ENCODE measurements around the gene TMEM213.
"Not testable (repeated sequence)": the region's sequence is repeated elsewhere in the genome, so short reads cannot be mapped to it uniquely, and the experiment has no call there.

TMEM213 gene

GRCh38 chr7:138768241-138768640 is 29.6 kb upstream of the TMEM213 start:
- Histone ChIP-seq H3K36me3 (ENCODE audit: control insufficient read depth in 1 of 2, insufficient read depth in 2 of 2, low read length in 2 of 2) (no peaks in the 10 kb centered on the region), H3K9me3 (ENCODE audit: control insufficient read depth in 1 of 2, low read length in 2 of 2) (no peaks in the 10 kb centered on the region), H3K4me3 (ENCODE audit: low read depth in 1 of 2, low read length in 2 of 2) (no peak overlapping the region), H3K27me3 (ENCODE audit: low read depth, low read length) (no peaks in the 10 kb centered on the region), H3K4me1 (ENCODE audit: control insufficient read depth in 1 of 2, insufficient read depth in 2 of 2, low read length in 2 of 2) (no peaks in the 10 kb centered on the region), H3K27ac (ENCODE audit: low read length) (no peak overlapping the region)

- H3K27ac ChIP-seq (ENCODE audit: low read length): no peak overlapping the region
- no peaks in the 10 kb centered on the region for H3K27me3 ChIP-seq (ENCODE audit: low read depth, low read length)
- H3K4me1 ChIP-seq (ENCODE audit: control insufficient read depth in 1 of 2, insufficient read depth in 2 of 2, low read length in 2 of 2): no peaks in the 10 kb centered on the region
- H3K4me3 ChIP-seq (ENCODE audit: low read depth in 1 of 2, low read length in 2 of 2): no peak overlapping the region
- no peaks in the 10 kb centered on the region for H3K9me3 ChIP-seq (ENCODE audit: control insufficient read depth in 1 of 2, low read length in 2 of 2)
- no peaks in the 10 kb centered on the region for H3K36me3 ChIP-seq (ENCODE audit: control insufficient read depth in 1 of 2, insufficient read depth in 2 of 2, low read length in 2 of 2)
Measured at GRCh38 chr7:138770904-138771303, 26.9 kb upstream of the TMEM213 start.

DNA sequence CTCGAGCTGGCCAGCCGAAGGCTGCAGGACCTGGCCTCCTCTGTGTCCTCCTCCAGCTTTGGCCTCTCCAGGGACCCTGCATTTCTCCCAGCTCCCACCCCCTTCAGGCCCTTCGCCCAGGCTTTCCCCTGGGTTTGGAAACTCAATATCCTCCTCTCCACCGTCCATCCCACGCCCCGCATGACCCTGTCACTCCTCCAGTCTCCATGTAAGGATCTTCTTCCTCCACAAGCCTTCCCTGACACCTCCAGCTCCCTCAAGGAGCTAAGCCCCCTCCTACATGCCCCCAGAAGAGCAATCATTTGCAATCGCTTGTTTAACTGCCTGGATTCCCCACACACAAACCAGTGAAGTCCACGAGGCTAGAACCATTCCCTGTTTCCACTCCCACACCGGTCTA is 24.6 kb upstream of the TMEM213 start:
- Histone ChIP-seq H3K36me3 (ENCODE audit: control insufficient read depth in 1 of 2, insufficient read depth in 2 of 2, low read length in 2 of 2) (no peaks in the 10 kb centered on the region), H3K4me3 (ENCODE audit: low read depth in 1 of 2, low read length in 2 of 2) (no peak overlapping the region), H3K27ac (ENCODE audit: low read length) (no peak overlapping the region), H3K9me3 (ENCODE audit: control insufficient read depth in 1 of 2, low read length in 2 of 2) (no peaks in the 10 kb centered on the region), H3K4me1 (ENCODE audit: control insufficient read depth in 1 of 2, insufficient read depth in 2 of 2, low read length in 2 of 2) (no peaks in the 10 kb centered on the region), H3K27me3 (ENCODE audit: low read depth, low read length) (no peaks in the 10 kb centered on the region)

DNA sequence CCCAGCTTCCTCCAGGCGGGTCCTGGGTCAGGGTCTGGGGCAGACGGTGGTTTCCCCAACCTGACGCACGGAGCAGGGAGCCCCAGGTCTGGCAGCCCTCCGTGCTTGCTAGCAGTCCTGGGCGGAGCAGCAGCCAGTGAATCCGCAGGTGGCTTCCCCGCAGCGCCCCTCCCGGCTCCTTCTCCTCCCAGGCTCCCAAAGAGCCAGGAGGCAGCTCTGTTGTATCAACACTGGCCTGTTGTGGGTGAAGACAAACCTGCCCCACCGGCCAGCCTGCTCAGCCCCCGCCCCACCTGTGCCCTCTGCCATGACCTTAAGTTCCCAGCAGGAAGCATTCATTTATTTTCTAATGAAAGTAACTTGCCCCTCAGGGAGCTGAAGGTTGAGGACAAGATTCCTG is 24.0 kb upstream of the TMEM213 start:
- H3K36me3 ChIP-seq (ENCODE audit: control insufficient read depth in 1 of 2, insufficient read depth in 2 of 2, low read length in 2 of 2): no peaks in the 10 kb centered on the region
- H3K9me3 ChIP-seq (ENCODE audit: control insufficient read depth in 1 of 2, low read length in 2 of 2): no peaks in the 10 kb centered on the region
- H3K27me3 ChIP-seq (ENCODE audit: low read depth, low read length): no peaks in the 10 kb centered on the region
- no peak overlapping the region for H3K4me3 ChIP-seq (ENCODE audit: low read depth in 1 of 2, low read length in 2 of 2)
- H3K27ac ChIP-seq (ENCODE audit: low read length): no peak overlapping the region
- H3K4me1 ChIP-seq (ENCODE audit: control insufficient read depth in 1 of 2, insufficient read depth in 2 of 2, low read length in 2 of 2): no peaks in the 10 kb centered on the region

GRCh38 chr7:138776166-138776833 is 21.5 kb upstream of the TMEM213 start:
- Histone ChIP-seq H3K4me3 (ENCODE audit: low read depth in 1 of 2, low read length in 2 of 2) (no peak overlapping the region), H3K4me1 (ENCODE audit: control insufficient read depth in 1 of 2, insufficient read depth in 2 of 2, low read length in 2 of 2) (no peaks in the 10 kb centered on the region), H3K36me3 (ENCODE audit: control insufficient read depth in 1 of 2, insufficient read depth in 2 of 2, low read length in 2 of 2) (no peaks in the 10 kb centered on the region), H3K27ac (ENCODE audit: low read length) (no peak overlapping the region), H3K27me3 (ENCODE audit: low read depth, low read length) (no peaks in the 10 kb centered on the region), H3K9me3 (ENCODE audit: control insufficient read depth in 1 of 2, low read length in 2 of 2) (peaks cover 0 to 3% of the 10 kb centered on the region in 2 donors)

DNA sequence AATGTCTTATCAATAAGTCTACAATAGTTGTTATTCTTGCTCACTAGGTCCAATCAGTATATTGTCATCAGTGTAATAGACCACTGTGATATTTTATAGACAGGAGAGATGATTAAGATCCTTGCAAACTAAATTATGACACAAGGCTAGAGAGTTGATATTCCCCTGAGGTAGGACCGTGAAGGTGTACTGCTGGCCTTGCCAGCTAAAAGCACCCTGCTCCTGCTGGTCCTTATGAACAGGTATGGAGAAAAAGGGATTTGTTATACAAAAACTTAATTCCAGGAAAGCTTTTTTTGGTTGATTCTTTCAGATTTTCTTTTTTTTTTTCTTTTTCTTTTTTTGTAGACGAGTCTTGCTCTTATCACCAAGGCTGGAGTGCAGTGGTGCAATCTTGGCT is 16.8 kb upstream of the TMEM213 start:
- H3K4me1 ChIP-seq (ENCODE audit: control insufficient read depth in 1 of 2, insufficient read depth in 2 of 2, low read length in 2 of 2): no peaks in the 10 kb centered on the region
- H3K27me3 ChIP-seq (ENCODE audit: low read depth, low read length): no peaks in the 10 kb centered on the region
- H3K27ac ChIP-seq (ENCODE audit: low read length): no peak overlapping the region
- peaks cover 3% of the 10 kb centered on the region in 2 donors for H3K9me3 ChIP-seq (ENCODE audit: control insufficient read depth in 1 of 2, low read length in 2 of 2)
- no peak overlapping the region for H3K4me3 ChIP-seq (ENCODE audit: low read depth in 1 of 2, low read length in 2 of 2)
- no peaks in the 10 kb centered on the region for H3K36me3 ChIP-seq (ENCODE audit: control insufficient read depth in 1 of 2, insufficient read depth in 2 of 2, low read length in 2 of 2)

DNA sequence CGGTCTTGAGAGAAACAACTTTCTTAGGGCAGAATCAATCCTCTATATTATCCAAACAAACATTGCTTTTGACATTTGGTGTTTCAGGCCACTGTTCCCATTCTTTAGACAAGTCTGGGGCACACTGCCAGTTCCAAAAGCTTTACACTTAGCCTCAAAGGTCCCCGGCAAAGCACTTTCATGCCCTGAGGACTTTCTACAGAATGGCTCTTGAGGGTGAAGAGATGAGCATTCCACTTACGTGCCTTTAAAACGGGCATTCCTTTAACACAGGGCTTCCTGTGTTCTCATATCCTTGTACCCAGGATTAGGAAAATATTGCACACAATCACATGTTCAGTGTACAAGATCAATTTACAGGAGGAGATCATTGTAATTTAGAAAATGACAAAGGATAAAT is 13.1 kb upstream of the TMEM213 start:
- Histone ChIP-seq H3K27ac (ENCODE audit: low read length) (no peak overlapping the region), H3K4me1 (ENCODE audit: control insufficient read depth in 1 of 2, insufficient read depth in 2 of 2, low read length in 2 of 2) (no peaks in the 10 kb centered on the region), H3K9me3 (ENCODE audit: control insufficient read depth in 1 of 2, low read length in 2 of 2) (peaks cover 3% of the 10 kb centered on the region in 2 donors), H3K4me3 (ENCODE audit: low read depth in 1 of 2, low read length in 2 of 2) (no peak overlapping the region), H3K27me3 (ENCODE audit: low read depth, low read length) (no peaks in the 10 kb centered on the region), H3K36me3 (ENCODE audit: control insufficient read depth in 1 of 2, insufficient read depth in 2 of 2, low read length in 2 of 2) (no peaks in the 10 kb centered on the region)

- Histone ChIP-seq H3K9me3 (ENCODE audit: control insufficient read depth in 1 of 2, low read length in 2 of 2) (peaks cover 0 to 3% of the 10 kb centered on the region in 2 donors), H3K27me3 (ENCODE audit: low read depth, low read length) (no peaks in the 10 kb centered on the region), H3K4me1 (ENCODE audit: control insufficient read depth in 1 of 2, insufficient read depth in 2 of 2, low read length in 2 of 2) (no peaks in the 10 kb centered on the region), H3K27ac (ENCODE audit: low read length) (no peak overlapping the region), H3K36me3 (ENCODE audit: control insufficient read depth in 1 of 2, insufficient read depth in 2 of 2, low read length in 2 of 2) (no peaks in the 10 kb centered on the region), H3K4me3 (ENCODE audit: low read depth in 1 of 2, low read length in 2 of 2) (no peak overlapping the region)
Measured at GRCh38 chr7:138785587-138786437, 12.0 kb upstream of the TMEM213 start.

GRCh38 chr7:138796038-138796615 is 1.7 kb upstream of the TMEM213 start:
- H3K4me1 ChIP-seq (ENCODE audit: control insufficient read depth in 1 of 2, insufficient read depth in 2 of 2, low read length in 2 of 2): no peaks in the 10 kb centered on the region
- H3K27ac ChIP-seq (ENCODE audit: low read length): no peak overlapping the region
- no peak overlapping the region for H3K4me3 ChIP-seq (ENCODE audit: low read depth in 1 of 2, low read length in 2 of 2)
- H3K36me3 ChIP-seq (ENCODE audit: control insufficient read depth in 1 of 2, insufficient read depth in 2 of 2, low read length in 2 of 2): no peaks in the 10 kb centered on the region
- H3K27me3 ChIP-seq (ENCODE audit: low read depth, low read length): no peaks in the 10 kb centered on the region
- H3K9me3 ChIP-seq (ENCODE audit: control insufficient read depth in 1 of 2, low read length in 2 of 2): no peaks in the 10 kb centered on the region

- H3K27ac ChIP-seq (ENCODE audit: low read length): not testable (repeated sequence)
Measured at GRCh38 chr7:138797046-138797445, 748 bp upstream of the TMEM213 start.

DNA sequence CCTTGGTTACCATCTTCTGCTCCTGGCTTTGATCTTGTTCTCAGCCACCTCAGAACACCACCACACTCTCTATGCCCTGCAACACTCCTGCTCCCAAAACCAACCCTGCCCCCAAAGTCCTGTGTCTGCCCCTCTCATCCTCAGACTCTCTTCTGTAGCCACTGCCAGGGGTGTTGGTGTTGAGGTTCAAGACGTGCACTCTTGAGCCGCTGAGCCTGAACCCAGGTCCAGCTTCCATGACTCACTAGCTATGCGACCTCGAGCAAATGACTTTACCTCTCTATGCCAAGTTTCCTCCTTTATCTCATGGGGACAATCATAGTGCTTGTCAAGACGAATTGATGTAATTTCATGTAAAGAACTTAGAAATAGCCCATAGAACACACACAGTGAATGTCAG is 1.0 kb downstream of the TMEM213 start:
- Histone ChIP-seq H3K27ac (ENCODE audit: low read length) (no peak overlapping the region), H3K4me3 (ENCODE audit: low read depth in 1 of 2, low read length in 2 of 2) (no peak overlapping the region), H3K27me3 (ENCODE audit: low read depth, low read length) (no peaks in the 10 kb centered on the region), H3K36me3 (ENCODE audit: control insufficient read depth in 1 of 2, insufficient read depth in 2 of 2, low read length in 2 of 2) (no peaks in the 10 kb centered on the region), H3K4me1 (ENCODE audit: control insufficient read depth in 1 of 2, insufficient read depth in 2 of 2, low read length in 2 of 2) (no peaks in the 10 kb centered on the region), H3K9me3 (ENCODE audit: control insufficient read depth in 1 of 2, low read length in 2 of 2) (no peaks in the 10 kb centered on the region)

More at GRCh38 chr7:138797046-138797445, 748 bp upstream of the TMEM213 start:
- H3K9me3 ChIP-seq (ENCODE audit: control insufficient read depth in 1 of 2, low read length in 2 of 2); H3K36me3 ChIP-seq (ENCODE audit: control insufficient read depth in 1 of 2, insufficient read depth in 2 of 2, low read length in 2 of 2); H3K4me1 ChIP-seq (ENCODE audit: control insufficient read depth in 1 of 2, insufficient read depth in 2 of 2, low read length in 2 of 2); H3K4me3 ChIP-seq (ENCODE audit: low read depth in 1 of 2, low read length in 2 of 2); H3K27me3 ChIP-seq (ENCODE audit: low read depth, low read length): not testable (repeated sequence)
